Smooth muscle cell (in vitro differentiated cells): ENCODE measurements around the gene IKBKG. TPM values are rescaled to one million over a fixed set of nuclear protein-coding genes. Genes with fewer than 3 reads are reported as not detected.

ENCODE experiments used
- DNase-seq: peaks from one replicate; lab custom pipeline; 2025; ENCODE audit not compliant: unreplicated experiment; lab: John Stamatoyannopoulos, UW
- H2AFZ ChIP-seq: fragments of 200-600 bp; sonication (generic); 2 replicates; pipeline ENCODE4 v1.6.0; 2016; ENCODE audit warnings: antibody characterized with exemption, low read depth, mild to moderate bottlenecking
- H3F3A ChIP-seq: fragments of 200-600 bp; sonication (generic); 2 replicates; pipeline ENCODE4 v1.6.0; 2017; ENCODE audit warnings: antibody characterized with exemption, low read depth
- H3K27ac ChIP-seq: fragments of 200-600 bp; sonication (generic); 2 replicates; pipeline ENCODE4 v1.5.1; 2016; ENCODE audit warnings: low read depth, mild to moderate bottlenecking
- H3K27me3 ChIP-seq: fragments of 200-600 bp; sonication (generic); 2 replicates; pipeline ENCODE4 v1.6.1; 2016; ENCODE audit warnings: low read depth, mild to moderate bottlenecking
- H3K36me3 ChIP-seq: fragments of 200-600 bp; sonication (generic); 2 replicates; pipeline ENCODE4 v1.5.1; 2016; ENCODE audit warnings: low read depth
- H3K4me1 ChIP-seq: fragments of 200-600 bp; sonication (generic); 2 replicates; pipeline ENCODE4 v1.5.1; 2016; ENCODE audit warnings: low read depth
- H3K4me2 ChIP-seq: fragments of 200-600 bp; sonication (generic); 2 replicates; pipeline ENCODE4 v1.6.0; 2016; ENCODE audit warnings: mild to moderate bottlenecking
- H3K4me3 ChIP-seq: fragments of 200-600 bp; sonication (generic); 2 replicates; pipeline ENCODE4 v1.5.1; 2016; ENCODE audit warnings: mild to moderate bottlenecking
- H3K79me2 ChIP-seq: fragments of 200-600 bp; sonication (generic); 2 replicates; pipeline ENCODE4 v1.6.0; 2016; ENCODE audit warnings: low read depth, mild to moderate bottlenecking
- H3K9ac ChIP-seq: fragments of 200-600 bp; sonication (generic); 2 replicates; pipeline ENCODE4 v1.6.0; 2016; ENCODE audit warnings: low read depth
- H3K9me3 ChIP-seq: fragments of 200-600 bp; sonication (generic); replicated peaks from 2 replicates; pipeline ENCODE4 v1.5.1; 2016; ENCODE audit warnings: low read depth
- H4K20me1 ChIP-seq: fragments of 200-600 bp; sonication (generic); 2 replicates; pipeline ENCODE4 v1.6.0; 2016; ENCODE audit warnings: low read depth
- CTCF ChIP-seq: fragments of 200-600 bp; sonication (generic); IDR thresholded peaks from 2 replicates; pipeline ENCODE4 v1.5.1; 2017; ENCODE audit warnings: borderline replicate concordance, mild to moderate bottlenecking, antibody characterized with exemption; ENCODE audit not compliant: insufficient read depth, poor library complexity, severe bottlenecking
- WGBS: methylation state at CpG from one replicate; pipeline ENCODE4 v1.1.7; 2016; ENCODE audit warnings: low lambda C conversion rate; 5-methylcytosine and 5-hydroxymethylcytosine counted together
- polyA plus RNA-seq: library from polyadenylated mRNA; unstranded; fragments of >200 nt; fragmentation: Nextera tagmentation; extraction: Ambion mirVana; gene quantifications from 2 replicates; pipeline ENCODE4 v1.2.1, GENCODE V29; 2016
- total RNA-seq: library from RNA; depleted of rRNA; stranded (reverse); fragments of >200 nt; gene quantifications from 2 replicates; pipeline ENCODE4 v1.2.3, GENCODE V29; 2014

IKBKG gene
- total and polyA plus RNA-seq, 2 experiments from 2014 or later: 12.5 to 25.4 TPM

- no peak for DNase-seq
- no peak overlapping the region for H2AFZ ChIP-seq
- no peaks in the 10 kb centered on the region for H3K79me2 ChIP-seq
- H3K4me2 ChIP-seq: peak overlapping the region; percentile 80
- H3F3A ChIP-seq: no peaks in the 10 kb centered on the region
- H3K27me3 ChIP-seq: no peaks in the 10 kb centered on the region
- no peaks in the 10 kb centered on the region for H3K9me3 ChIP-seq
- H3K9ac ChIP-seq: no peak overlapping the region
- no peaks in the 10 kb centered on the region for H3K36me3 ChIP-seq
- peak overlapping the region; percentile 82 for H3K27ac ChIP-seq
- H3K4me1 ChIP-seq: no peaks in the 10 kb centered on the region
- peak; percentile 26 for TF ChIP-seq CTCF
- peak overlapping the region; percentile 42 for H3K4me3 ChIP-seq
- WGBS: 38% methylated on average over 15 of the region's 15 CpGs
- no peaks in the 10 kb centered on the region for H4K20me1 ChIP-seq
Measured at GRCh38 chrX:154526901-154527675, 20.3 kb upstream of the IKBKG start.

- no peaks in the 10 kb centered on the region for H3K79me2 ChIP-seq
- no peaks in the 10 kb centered on the region for H3K27me3 ChIP-seq
- H3K9ac ChIP-seq: no peak overlapping the region
- DNase-seq: no peak
- H3K4me3 ChIP-seq: no peak overlapping the region
- no peaks in the 10 kb centered on the region for H3K4me1 ChIP-seq
- H4K20me1 ChIP-seq: no peaks in the 10 kb centered on the region
- no peaks in the 10 kb centered on the region for H3K9me3 ChIP-seq
- no peaks in the 10 kb centered on the region for H3K36me3 ChIP-seq
- no peak overlapping the region for H3K27ac ChIP-seq
- TF ChIP-seq CTCF: no peak
- no peak overlapping the region for H2AFZ ChIP-seq
- no peaks in the 10 kb centered on the region for H3F3A ChIP-seq
- WGBS: 78% methylated on average over 6 of the region's 6 CpGs
- no peak overlapping the region for H3K4me2 ChIP-seq
Measured at GRCh38 chrX:154529206-154529612, 18.2 kb upstream of the IKBKG start.

DNA sequence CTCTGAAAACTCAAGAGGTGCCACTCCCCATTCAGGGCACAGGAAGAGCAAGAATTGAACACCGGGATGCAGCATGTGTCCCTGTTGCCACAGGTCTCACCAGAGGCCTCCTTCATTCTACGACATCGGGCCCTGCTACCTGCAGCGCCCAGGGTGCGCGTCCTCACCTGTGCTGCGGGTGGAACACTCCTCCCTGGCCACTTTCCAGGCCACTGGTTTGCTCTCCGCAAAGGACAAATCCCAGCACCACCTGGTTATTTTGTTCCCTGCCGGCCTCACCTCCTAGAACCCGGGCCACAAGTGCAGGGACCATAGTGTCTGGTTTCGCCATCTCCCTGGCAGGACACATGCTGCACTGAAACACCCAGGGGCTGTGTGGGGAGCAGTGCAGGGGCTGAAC, 17.1 kb upstream of the IKBKG start:
- WGBS: 92% methylated on average over 11 of the region's 11 CpGs
- no peak overlapping the region for H2AFZ ChIP-seq

More for the DNA sequence above, 17.1 kb upstream of the IKBKG start:
- Histone ChIP-seq H3K79me2 (no peaks in the 10 kb centered on the region), H3K4me2 (no peak overlapping the region), H3K4me3 (no peak overlapping the region), H3K27ac (no peak overlapping the region), H3K36me3 (no peaks in the 10 kb centered on the region), H3F3A (no peaks in the 10 kb centered on the region), H3K9ac (no peak overlapping the region), H3K27me3 (no peaks in the 10 kb centered on the region), H3K9me3 (no peaks in the 10 kb centered on the region), H4K20me1 (no peaks in the 10 kb centered on the region), H3K4me1 (no peaks in the 10 kb centered on the region)
- DNase-seq: no peak
- no peak for TF ChIP-seq CTCF
